Activated gamma-delta T cell (primary cell): ENCODE results near the gene EIF4A3.

Experiments
- DNase-seq: peaks from one replicate; lab custom pipeline; 2025; lab: John Stamatoyannopoulos, UW

Gene EIF4A3

DNA sequence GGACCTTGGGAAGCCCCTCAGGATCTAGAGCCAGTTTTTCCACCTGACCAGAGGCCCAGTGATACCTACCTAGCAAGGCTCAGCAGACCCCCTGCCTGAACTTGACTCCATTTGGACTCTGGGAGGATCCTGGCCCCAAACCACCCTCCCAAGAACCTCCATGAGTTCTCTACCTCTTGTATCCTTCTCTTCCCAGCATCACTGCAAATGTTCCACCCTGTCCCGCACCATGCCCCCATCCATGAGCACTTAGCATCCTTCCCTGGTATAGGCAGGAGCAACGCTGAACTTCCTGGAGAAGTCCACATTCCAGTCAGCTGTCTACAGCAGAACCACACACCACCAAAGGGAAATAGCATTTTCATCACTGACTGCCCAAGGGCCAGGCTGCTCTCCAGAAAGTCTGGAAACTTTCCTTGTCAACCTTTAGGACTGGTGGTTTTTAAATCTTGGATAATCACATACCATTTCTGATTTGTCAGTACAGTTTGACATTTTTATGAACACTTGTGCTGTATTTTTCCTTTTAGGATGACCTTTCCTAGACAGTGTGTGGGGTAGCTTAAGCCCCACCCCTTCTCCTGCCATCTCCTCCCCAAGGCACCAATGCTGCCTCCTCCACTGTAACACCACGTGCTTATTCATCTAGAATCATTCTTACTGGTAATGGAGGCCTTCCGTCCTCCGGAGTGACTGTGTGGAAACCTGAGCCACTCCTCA is 13.9 kb downstream of the EIF4A3 start:
- DNase-seq = no peak

DNA sequence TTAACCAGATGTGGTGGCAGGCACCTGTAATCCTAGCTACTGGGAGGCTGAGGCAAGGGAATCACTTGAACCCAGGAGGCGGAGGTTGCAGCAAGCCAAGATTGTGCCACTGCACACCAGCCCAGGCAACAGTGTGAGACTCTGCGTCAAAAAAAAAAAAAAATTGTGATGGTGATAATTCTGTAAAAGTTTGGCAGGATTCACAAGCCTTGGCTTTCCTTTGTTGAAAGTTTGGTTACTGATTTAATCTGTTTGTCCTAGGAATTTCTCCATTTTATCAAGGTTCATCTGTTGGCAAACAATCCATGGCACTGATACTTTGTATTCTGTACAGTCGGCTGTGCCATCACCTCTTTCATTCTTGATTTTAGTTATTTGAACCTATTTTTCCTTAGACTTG is 15.9 kb downstream of the EIF4A3 start:
- DNase-seq = no peak

DNA sequence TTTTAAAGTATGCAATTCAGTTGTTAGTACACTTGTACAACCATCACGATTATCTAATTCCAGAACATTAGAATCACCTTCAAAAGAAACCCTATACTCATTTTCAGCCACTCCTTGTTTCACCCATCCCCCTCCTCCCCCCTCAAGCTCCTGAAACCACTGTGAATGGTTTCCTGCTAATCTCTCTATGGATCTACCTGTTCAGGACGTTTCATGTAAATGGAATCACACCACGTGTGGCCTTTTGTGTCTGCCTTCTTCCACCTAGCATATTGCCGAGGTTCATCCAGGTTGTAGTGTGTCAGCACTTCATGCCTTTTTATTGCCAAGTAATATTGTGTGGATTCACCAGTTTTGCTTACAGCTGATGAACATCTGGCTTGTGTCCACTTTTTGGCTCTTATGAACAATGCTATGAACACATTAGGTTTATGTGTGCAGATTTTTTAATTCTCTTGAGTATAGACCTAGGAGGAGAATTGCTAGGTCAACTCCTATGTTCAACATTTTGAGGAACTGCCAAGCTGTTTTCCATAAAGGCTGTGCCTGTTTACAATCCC is 17.8 kb downstream of the EIF4A3 start:
- DNase-seq = no peak

DNA sequence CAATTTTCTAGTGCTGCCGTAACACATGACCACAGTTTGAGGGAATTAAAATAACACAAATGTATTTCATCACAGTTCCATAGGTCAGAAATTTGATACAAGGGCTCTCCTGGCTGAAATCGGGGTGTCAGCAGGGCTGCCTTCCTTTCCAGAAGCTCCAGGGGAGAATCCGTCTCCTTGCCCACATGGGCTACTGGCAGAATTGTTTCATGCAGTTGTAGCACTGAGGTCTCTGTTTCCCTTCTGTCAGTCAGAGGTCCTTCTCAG is 20.5 kb downstream of the EIF4A3 start:
- DNase-seq = no peak

DNA sequence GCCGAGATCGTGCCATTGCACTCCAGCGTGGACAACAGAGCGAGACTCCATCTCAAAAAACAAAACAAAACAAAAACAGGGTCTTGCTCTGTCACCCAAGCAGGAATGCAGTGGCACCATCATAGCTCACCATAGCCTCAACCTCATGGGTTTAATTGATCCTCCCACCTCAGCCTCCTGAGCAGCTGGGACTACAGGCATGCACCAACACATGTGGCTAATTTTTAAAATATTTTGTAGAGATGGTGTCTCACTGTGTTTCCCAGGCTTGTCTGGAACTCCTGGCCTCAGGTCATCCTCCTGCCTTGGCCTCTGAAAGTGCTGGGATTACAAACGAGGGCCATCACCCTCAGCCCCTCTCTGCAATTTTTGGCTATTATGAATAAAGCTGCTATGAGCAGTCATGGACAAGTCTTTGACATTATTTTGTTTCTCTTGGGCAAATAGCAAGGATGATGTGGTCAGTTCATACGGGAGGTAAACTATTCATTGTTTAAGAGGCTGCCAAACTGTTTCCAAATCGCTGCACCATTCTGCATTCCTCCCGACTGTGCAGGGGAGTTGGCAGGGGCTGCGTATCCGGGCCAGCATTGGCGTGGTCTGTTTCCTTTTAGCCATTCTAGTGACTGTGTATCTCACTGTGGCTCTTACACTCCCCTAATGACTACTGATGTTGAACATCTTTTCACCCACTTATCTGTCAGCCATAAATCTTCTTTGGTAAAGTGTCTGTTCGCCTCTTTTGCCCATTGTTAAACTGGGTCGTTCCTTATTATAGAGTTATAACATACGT is 21.1 kb downstream of the EIF4A3 start:
- DNase-seq = no peak

DNA sequence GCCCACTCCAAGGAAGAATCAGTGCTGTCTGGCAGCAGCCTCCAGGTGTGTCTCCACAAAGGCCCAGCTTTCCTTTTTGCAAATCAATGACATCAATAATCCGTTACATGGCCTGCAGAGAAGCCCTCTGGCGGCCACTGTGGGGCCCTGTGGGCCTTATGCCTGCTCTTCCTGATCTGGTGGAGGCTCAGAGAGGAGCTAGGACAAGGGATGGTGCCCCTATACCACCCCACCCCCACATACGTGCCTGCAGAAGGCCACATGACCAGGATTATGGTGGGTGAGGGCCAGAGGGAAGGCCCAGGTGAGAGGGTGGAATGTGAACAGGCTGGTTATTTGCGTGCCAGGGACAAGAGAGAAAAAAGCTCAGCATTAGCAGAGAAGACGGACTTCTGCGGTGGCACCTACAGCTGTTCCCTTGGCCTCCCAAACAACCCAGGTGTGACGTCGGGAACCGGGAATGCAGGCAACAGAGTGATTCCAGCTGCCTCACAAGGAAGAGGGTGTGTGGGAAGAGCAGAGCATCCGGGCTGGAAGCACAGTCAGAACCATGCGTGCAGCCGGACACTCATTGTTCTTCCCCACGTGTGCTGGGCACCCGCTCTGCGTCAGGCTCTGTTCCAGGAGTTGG is 22.5 kb downstream of the EIF4A3 start:
- no peak for DNase-seq

DNA sequence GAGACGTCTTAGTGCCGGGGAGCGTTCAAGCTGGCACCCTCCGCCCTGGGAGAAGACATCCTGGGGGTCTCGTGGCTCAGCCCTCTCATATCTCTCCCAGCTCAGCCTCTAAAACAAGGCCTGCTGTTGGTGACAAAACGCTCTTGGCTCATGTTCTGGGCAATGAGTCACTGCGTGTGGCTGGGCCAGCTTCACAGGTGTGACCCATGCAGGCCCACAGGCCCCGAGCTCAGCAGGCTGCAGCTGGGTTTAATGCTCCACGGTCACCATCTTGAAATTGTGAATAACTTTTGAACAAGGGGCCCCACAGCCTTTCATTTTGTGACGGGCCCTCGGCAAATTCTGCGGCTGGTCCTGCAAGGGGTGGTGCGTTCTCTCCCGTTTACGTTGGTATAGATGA is 23.1 kb downstream of the EIF4A3 start:
- no peak for DNase-seq

DNA sequence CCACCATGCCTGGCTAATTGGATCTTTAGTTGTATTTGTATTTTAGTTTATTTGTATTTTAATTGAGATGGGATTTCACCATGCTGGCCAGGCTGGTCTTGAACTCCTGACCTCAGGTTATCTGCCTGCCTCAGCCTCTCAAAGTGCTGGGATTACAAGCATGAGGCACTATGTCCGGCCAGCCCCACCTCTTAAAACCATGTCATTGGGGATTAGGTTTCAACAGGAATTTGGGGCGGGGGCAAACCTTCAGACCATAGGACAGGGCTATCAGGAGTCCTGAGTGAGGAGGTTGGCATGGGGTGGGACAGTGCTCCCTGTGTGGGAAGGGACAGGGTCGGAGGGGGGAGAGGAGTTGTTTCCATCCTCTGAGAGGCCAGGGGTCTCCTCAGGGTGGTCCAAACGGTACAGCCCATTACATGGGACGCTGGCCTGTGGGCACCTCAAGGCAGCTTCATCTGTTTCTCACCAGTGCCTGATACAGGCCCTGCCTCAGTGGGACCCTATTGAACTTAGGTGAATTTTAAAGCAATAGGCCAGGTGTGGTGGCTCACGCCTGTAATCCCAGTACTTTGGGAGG is 23.9 kb downstream of the EIF4A3 start:
- DNase-seq = no peak

DNA sequence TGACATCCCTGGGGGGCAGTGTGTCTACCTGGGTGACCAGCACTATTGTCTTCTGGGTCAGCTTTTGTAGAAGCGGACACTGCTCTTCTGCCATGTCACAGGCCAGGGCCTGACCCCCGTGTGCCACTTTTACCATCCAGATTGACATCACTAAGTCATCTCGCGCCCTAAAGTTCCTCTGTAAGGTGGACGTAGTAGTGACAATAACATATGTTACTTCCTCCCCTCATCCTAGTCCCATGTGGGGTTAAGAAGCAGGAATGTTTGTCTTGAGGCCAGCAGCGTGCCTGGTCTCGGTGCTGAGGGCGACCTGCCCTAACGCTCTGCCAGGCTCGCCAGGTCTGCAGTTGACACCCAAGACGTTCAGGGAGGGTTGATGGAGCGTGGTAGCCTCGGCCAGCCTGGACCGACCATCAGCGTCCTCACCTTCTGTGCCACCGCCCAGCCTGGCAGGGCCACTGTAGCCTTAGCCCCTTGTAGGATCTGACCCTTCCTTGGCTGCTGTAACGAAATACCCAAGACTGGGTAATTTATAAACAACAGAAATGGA is 24.8 kb downstream of the EIF4A3 start:
- DNase-seq = no peak

DNA sequence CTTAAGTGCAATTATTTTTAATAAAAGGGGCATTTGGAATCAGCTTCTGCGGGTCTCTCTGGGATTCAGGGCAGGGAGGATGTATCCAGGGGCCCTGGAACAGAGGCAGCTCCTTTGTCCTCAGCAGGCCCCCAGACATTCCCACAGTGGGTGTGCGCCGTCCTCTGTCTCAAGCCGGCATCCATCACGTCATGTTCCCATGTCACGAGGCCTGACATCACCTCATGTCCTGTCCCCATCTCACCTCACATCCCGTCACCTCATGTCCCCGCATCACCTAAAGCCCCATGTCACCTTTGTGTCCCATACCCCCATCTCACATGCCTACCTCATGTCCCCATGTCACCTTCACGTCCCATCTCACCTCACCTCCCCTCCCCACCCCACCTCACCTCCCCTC is 27.1 kb downstream of the EIF4A3 start:
- DNase-seq = no peak

DNA sequence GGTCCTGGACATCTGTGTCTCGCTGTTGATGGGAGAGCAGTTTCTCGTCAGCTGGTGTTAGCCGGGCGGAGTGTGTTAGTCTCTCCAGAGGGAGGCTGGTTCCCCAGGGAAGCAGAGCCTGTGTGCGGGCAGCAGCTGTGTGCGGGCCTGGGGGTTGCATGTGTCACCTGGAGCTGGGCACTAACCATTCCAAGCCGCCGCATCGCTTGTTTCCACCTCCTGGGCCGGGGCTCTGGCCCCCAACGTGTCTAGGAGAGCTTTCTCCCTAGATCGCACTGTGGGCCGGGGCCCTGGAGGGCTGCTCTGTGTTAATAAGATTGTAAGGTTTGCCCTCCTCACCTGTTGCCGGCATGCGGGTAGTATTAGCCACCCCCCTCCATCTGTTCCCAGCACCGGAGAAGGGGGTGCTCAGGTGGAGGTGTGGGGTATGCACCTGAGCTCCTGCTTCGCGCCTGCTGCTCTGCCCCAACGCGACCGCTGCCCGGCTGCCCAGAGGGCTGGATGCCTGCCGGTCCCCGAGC is 27.6 kb downstream of the EIF4A3 start:
- no peak for DNase-seq

DNA sequence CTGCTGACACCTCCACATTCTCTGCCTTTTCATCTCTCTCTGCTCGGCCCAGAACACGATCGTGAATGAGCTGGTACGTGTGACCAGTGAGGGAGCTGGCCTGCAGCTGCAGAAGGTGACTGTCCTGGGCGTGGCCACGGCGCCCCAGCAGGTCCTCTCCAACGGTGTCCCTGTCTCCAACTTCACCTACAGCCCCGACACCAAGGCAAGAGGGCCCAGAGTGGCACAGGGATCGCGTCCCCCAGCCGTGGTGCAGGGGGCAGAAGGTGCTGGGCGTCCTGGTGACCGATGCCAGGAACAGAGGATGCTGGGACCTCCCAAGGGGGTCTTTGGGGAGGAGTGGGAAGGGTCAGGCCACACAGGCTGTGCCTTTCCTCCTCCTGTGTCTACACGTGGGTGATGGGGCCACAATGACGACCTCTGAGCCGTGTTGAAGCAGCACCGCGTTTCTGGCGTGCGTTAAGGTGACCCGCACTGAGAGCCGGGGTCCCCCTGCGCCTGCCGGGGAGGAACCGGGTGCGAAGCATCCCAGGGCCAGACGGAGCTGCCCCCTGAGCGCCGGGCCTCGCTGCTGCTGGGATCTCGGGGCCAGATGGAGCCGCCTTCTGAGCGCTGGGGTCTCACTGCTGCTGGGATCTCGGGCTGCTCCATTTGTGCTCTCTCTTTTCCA is 28.2 kb downstream of the EIF4A3 start:
- DNase-seq = no peak

DNA sequence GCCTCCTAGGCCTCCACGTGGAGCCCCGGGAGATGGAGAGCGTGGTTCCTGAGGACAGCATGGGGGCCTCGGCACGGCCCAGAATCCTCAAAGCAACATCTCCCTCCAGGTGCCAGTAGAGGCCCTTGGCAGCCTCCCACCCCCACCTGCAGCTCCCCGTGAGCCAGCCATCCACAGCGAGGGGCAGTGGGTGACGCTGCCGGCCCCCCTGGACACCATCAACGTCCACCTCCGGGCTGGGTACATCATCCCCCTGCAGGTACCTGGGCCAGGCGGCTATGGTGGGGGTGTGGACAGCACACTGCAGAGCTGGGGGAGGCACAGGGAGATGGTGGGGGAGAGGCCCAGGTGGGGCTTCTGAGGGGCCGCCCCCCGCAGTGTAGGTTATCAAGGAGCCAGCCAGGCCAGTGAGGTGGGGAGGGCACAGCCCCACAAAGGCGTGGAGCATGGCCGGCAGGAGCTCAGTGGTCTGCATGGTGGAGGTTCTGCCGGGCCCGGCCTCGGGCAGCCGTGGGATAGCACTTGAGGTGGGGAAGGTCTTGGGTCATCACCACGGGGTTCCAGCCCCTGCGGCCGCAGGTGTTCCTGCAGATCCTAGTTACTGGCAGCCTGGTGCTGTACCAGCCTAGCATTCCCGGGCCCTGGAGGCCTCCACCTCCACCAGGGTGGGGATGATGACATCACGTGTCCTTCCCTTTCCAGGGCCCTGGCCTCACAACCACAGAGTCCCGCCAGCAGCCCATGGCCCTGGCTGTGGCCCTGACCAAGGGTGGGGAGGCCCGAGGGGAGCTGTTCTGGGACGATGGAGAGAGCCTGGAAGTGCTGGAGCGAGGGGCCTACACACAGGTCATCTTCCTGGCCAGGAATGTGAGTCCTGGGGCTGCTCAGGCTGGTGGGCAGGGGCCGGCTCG is 29.2 kb downstream of the EIF4A3 start:
- DNase-seq = no peak

DNA sequence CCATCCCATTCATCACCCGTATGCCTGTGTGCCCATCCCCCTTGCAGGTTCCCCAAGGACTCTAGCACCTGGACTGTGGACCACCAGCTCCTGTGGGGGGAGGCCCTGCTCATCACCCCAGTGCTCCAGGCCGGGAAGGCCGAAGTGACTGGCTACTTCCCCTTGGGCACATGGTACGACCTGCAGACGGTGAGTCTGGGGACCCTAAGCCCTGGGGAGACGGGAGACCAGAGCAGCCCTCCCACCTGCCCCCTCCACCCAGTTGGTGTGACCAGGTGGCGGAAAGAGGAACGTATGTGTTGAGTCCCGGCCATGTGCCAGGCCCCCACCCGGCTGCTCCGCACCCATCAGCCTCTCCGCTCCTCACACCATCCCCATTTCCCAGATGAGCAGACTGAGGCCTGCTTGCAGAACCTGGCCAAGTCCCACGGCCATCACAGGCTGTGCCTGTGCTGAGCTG is 30.0 kb downstream of the EIF4A3 start:
- no peak for DNase-seq

DNA sequence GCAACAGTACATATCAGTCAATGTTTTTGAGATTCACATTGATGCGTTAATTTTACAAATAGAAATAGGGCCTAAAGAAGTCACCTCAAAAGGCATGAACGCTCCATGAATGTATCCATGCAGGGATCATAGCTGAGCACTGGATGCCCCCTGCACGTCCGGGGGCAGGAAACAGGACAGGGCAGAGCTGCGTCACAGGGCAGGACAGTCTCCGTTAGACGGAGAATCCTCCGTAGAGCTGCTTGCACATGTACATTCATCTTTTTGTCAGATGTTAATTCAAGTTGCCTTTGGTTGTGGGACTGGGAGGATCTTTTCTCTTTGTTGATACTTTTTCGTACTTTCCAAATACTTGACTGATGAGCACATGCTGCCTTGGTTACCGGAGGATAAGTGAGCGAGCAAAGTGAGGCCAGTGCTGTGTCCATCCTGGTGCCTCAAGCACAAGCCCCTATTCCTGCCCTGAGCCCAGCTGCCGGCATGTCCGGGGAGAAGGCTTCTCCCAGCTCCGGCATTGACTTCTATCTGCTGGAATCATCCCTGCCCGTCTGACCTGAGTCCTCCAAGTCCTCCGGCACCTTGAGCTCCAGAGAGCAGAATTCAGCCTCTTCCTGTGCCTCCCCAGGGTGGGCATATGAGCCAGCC is 30.5 kb downstream of the EIF4A3 start:
- no peak for DNase-seq

DNA sequence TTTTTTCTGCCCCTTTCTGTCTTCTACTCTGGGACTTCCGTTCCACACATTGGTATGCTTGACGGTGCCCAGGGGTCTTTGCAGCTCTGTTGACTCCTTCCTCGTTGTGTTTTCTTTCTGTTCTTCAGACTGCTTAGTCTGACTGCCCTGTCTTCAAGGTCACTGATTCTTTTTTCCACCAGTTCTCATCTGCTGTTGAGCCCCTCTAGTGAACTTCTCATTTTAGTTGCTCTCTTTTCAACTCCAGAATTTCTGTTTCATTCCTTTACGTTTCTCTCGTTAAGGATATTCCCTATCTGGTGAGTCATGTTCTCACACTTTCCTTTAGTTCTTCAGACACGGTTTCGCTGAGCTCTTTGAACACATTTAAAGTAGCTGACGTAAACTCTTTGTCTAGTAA is 31.8 kb downstream of the EIF4A3 start:
- DNase-seq = no peak

DNA sequence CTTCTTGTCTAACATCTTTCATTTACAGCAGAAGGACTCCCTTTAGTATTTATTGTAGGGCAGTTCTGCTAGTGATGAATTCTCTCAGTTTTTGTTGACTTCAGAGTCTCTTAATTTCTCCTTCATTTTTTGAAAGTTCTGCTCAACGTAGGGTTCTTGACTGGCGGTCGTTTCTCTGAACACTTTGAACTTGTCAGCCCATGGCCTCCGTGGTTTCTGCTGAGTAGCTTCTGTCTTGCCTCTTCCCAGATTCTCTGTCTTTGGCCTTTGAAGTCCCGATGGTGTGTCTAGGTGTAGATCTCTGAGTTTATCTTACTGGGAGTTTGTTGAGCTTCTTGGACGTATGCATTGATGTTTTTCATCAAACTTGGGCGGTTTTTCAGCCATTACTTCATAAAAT is 32.2 kb downstream of the EIF4A3 start:
- DNase-seq = no peak

DNA sequence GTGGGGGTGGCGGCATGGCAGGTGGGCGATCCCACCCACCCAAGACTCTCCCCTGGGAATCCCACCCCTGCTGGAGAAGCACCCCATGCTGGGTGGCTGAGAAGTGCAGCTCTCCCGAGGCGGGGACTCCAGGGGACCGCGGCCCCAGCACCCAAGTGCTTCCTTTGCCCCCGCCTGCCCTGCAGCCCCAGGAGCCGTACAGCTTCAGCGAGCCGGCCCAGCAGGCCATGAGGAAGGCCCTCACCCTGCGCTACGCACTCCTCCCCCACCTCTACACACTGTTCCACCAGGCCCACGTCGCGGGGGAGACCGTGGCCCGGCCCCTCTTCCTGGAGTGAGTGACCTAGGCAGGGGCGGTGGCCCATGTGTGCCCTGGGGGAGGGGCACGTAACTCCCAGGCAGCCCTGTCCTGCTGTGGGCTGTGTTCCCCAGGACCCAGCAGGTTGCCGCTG is 33.9 kb downstream of the EIF4A3 start:
- DNase-seq = no peak

DNA sequence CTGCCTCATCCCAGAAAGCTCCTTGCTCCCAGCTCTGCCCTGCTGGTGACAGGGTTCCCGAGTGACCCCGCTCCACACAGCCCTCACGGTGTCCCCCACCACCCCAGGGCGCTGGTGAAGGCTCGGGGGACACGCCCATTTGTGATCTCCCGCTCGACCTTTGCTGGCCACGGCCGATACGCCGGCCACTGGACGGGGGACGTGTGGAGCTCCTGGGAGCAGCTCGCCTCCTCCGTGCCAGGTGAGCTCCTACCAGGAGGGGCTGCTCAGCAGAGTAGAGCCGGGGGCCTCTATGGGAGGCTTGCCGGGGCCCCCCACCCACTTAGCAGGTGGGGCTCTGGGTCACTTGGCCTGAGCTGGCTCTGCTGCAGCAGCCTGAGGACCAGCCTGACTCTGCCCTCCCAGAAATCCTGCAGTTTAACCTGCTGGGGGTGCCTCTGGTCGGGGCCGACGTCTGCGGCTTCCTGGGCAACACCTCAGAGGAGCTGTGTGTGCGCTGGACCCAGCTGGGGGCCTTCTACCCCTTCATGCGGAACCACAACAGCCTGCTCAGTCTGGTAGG is 34.4 kb downstream of the EIF4A3 start:
- DNase-seq = no peak
